ENCODE data around the gene ADAMTS6.

ADAMTS6 gene

DNA sequence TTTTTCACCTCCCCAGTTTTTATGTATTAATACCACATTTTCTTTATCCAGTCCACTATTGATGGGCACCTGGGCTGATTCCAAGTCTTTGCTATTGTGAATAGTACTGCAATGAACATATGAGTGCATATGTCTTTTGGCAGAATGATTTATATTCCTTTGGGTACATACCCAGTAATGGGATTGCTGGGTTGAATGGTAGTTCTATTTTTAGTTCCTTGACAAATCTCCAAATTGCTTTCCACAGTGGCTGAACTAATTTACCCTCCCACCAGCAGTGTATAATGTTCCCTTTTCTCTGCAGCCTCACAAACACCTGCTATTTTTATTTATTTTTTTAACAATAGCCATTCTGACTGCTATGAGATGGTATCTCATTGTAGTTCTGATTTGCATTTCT lies 340.2 kb downstream of the ADAMTS6 start:
- DNase-seq (ENCODE audit: extremely low read depth, low read depth), result no peak
- TF ChIP-seq CTCF (IDR thresholded peaks at IDR 0.05; ENCODE audit: low read depth, low read length), result no peak

- no peak for DNase-seq (ENCODE audit: extremely low read depth, low read depth)
- TF ChIP-seq CTCF (IDR thresholded peaks at IDR 0.05; ENCODE audit: low read depth, low read length), result no peak
These were observed 344.1 kb downstream of the ADAMTS6 start for GRCh38 chr5:65137631-65138030.

GRCh38 chr5:65133477-65134110 lies 348.1 kb downstream of the ADAMTS6 start:
- TF ChIP-seq CTCF (IDR thresholded peaks at IDR 0.05; ENCODE audit: low read depth, low read length), result no peak
- DNase-seq (ENCODE audit: extremely low read depth, low read depth), result no peak

DNA sequence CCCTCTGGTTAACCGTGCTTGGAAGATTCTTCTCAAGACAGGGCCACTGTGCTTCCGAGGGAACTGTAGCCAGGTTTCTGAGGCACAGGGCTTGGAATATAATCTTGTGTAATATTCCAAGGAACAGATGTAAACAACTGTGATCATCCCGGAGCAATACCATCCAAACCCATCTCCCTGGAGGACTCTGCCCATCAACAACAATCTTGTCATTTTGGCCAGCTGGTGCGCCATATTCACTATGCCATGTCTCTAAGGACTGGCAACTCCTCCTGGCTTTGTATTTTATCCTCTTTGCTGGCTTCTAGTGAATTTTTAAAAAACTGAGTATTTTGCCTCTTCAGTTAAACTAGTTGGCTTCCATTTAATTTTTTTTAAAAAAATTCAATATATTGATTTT lies 349.3 kb downstream of the ADAMTS6 start:
- no peak for DNase-seq (ENCODE audit: extremely low read depth, low read depth)
- TF ChIP-seq CTCF (IDR thresholded peaks at IDR 0.05; ENCODE audit: low read depth, low read length), result no peak

GRCh38 chr5:65128226-65128625 lies 353.5 kb downstream of the ADAMTS6 start:
- no peak for TF ChIP-seq CTCF (IDR thresholded peaks at IDR 0.05; ENCODE audit: low read depth, low read length)
- no peak for DNase-seq (ENCODE audit: extremely low read depth, low read depth)

GRCh38 chr5:65127161-65127901 lies 354.4 kb downstream of the ADAMTS6 start:
- DNase-seq (ENCODE audit: extremely low read depth, low read depth), result peak; percentile 59
- TF ChIP-seq CTCF (IDR thresholded peaks at IDR 0.05; ENCODE audit: low read depth, low read length), result no peak; the same call in 1 of the 2 replicates

GRCh38 chr5:65126542-65127069 lies 355.1 kb downstream of the ADAMTS6 start:
- no peak for DNase-seq (ENCODE audit: extremely low read depth, low read depth)

More at GRCh38 chr5:65126542-65127069, 355.1 kb downstream of the ADAMTS6 start:
- TF ChIP-seq CTCF (IDR thresholded peaks at IDR 0.05; ENCODE audit: low read depth, low read length), result no peak

All from AG09319 (cell line).